Peyer's patch (tissue), 4 donors: ENCODE results near the gene HEXA.

Experiments
- CTCF ChIP-seq, 6 experiments: fragments of 450-650 bp in 4 of 6; fragments of 200-600 bp in 2 of 6; sonication (generic) in 1 of 6; IDR thresholded peaks; one replicate each; pipeline ENCODE4 v1.5.1; 2017 to 2019; ENCODE audit warnings: antibody characterized with exemption in 6 of 6, mild to moderate bottlenecking in 3 of 6, moderate library complexity in 1 of 6
- POLR2A ChIP-seq, 2 donors: fragments of 450-650 bp; IDR thresholded peaks; one replicate each; pipeline ENCODE4 v1.5.1; 2017; ENCODE audit warnings: antibody characterized with exemption in 2 of 2, mild to moderate bottlenecking in 2 of 2, moderate library complexity in 2 of 2

GRCh38 chr15:72379856-72380430 lies 4.1 kb upstream of the HEXA start:
- TF ChIP-seq CTCF (IDR thresholded peaks at IDR 0.05) (no peak), POLR2A (IDR thresholded peaks at IDR 0.05) (no peak)
